NB4 (cell line): Measurements from ENCODE around the gene SMURF2.

ENCODE experiments used
- DNase-seq: peaks from one replicate; pipeline ENCODE4 v3.0.0; 2010; ENCODE audit warnings: low read depth
- H3K4me3 ChIP-seq: one replicate; pipeline ENCODE4 v1.5.1; 2011; ENCODE audit warnings: mild to moderate bottlenecking, low read depth, low read length, moderate library complexity
- MYC ChIP-seq: IDR thresholded peaks from 2 replicates; pipeline ENCODE4 v1.6.1; 2011; ENCODE audit warnings: low read depth, low read length
- POLR2A ChIP-seq: IDR thresholded peaks from 2 replicates; pipeline ENCODE4 v1.6.1; 2011; ENCODE audit warnings: mild to moderate bottlenecking; ENCODE audit not compliant: insufficient read length; ENCODE audit errors: extremely low read depth
- TF ChIP-seq, protein P1 (sequence below): IDR thresholded peaks from one replicate; pipeline ENCODE4 v1.5.1; 2012; ENCODE audit warnings: low read depth, low read length
- TF ChIP-seq, protein P2 (sequence below): IDR thresholded peaks from 2 replicates; pipeline ENCODE4 v1.6.1; 2011; ENCODE audit warnings: low read depth, low read length

SMURF2 gene

DNA sequence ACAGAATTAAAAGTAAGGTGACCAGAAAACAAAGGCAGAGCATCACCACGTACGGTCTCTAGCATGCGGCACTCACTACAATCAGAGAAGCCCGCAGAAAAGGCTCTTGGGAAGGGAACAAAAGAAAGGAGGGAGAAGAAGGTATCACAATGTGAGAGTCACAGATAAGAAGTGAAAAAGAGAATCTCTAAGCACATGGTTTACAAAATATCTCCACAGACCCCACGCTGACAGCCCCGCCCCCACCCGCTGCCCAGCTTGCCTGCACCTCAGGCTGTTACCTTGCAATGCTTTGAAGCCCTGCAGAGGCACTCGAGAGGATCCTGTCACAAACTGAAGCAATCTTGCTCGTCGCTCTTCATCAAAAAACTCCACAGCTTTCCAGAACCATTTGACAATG is 114.8 kb downstream of the SMURF2 start:
- no peak overlapping the region for H3K4me3 ChIP-seq
- no peak for DNase-seq
- TF ChIP-seq POLR2A (no peak), MYC (no peak)
- TF ChIP-seq, protein P1, sequence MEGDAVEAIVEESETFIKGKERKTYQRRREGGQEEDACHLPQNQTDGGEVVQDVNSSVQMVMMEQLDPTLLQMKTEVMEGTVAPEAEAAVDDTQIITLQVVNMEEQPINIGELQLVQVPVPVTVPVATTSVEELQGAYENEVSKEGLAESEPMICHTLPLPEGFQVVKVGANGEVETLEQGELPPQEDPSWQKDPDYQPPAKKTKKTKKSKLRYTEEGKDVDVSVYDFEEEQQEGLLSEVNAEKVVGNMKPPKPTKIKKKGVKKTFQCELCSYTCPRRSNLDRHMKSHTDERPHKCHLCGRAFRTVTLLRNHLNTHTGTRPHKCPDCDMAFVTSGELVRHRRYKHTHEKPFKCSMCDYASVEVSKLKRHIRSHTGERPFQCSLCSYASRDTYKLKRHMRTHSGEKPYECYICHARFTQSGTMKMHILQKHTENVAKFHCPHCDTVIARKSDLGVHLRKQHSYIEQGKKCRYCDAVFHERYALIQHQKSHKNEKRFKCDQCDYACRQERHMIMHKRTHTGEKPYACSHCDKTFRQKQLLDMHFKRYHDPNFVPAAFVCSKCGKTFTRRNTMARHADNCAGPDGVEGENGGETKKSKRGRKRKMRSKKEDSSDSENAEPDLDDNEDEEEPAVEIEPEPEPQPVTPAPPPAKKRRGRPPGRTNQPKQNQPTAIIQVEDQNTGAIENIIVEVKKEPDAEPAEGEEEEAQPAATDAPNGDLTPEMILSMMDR, result no peak
- TF ChIP-seq, protein P2, sequence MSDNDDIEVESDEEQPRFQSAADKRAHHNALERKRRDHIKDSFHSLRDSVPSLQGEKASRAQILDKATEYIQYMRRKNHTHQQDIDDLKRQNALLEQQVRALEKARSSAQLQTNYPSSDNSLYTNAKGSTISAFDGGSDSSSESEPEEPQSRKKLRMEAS, result no peak

DNA sequence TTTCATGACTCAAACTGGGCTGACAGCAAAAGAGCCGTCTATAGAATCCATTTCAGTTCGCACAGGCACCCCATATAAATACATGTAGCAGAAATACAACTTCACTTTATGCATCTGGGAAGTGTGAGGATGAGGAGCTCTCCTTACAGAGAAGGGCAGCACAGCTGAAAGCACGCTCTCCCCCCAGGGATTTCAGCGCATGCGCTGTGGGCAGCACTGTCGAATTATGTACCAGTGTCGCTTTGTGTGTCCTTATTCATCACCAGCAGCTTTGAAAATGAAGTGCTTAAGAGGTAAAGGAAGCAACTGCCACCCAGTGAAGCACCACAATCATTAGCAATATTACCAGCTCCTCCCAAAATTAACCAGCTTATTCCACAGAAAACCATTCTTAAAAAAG is 115.4 kb downstream of the SMURF2 start:
- H3K4me3 ChIP-seq, result no peak overlapping the region
- no peak for DNase-seq
- no peak for TF ChIP-seq MYC
- TF ChIP-seq, protein P1, result no peak

DNA sequence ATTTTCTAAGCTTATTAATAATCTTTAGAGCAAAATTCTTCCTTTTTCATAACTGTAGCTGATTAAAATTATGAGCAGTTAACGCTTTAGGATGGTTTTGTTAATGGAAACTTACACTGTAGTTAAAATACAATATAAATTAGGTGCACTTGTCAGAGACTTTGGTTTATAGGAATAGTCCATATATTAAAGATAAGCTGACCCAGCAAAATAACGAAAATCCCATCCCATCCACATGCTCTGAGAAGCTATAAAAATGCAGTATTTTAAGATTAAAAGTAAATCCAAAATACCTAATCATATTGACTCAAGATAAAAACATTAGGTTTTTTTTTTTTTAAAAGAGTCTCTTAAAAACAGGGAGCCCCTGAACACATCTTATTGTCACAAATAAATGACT is 117.4 kb downstream of the SMURF2 start:
- TF ChIP-seq, protein P1, result no peak
- TF ChIP-seq, protein P2, result no peak
- TF ChIP-seq POLR2A (no peak), MYC (no peak)

DNA sequence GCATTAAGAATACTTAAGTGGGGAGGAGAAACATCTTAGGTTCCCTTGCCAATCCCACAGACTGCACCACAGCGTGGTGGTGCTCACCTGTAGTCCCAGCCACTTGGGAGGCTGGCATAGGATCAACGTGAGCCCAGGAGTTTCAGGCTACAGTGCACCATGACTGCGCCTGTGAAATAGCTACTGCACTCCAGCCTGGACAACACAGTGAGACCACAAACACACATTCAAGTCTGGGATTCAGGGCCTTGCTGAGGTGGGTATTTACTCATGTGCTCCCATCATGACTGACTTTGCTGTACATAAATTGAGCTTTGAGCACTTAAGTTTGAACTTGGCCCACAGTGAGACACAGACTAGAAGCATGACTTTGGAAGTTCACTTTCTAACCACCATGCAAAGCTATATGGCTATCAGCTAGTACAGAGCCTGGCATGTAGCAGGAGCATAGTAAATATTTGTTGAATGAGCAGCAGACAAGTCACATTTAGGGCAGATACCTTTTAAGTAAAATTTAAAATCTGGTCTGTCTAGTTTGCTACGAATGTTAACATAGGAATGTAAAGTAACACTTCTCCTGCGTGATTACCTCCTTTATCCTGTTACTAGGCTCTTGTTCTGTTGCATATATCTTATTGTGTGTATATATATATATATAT is 121.9 kb downstream of the SMURF2 start:
- H3K4me3 ChIP-seq, result no peak overlapping the region
- DNase-seq, result no peak
- no peak for TF ChIP-seq POLR2A
- no peak for TF ChIP-seq MYC
- TF ChIP-seq, protein P1, result no peak
- TF ChIP-seq, protein P2, result no peak

More for the DNA sequence above, 117.4 kb downstream of the SMURF2 start:
- DNase-seq, result no peak
- H3K4me3 ChIP-seq, result no peak overlapping the region

DNA sequence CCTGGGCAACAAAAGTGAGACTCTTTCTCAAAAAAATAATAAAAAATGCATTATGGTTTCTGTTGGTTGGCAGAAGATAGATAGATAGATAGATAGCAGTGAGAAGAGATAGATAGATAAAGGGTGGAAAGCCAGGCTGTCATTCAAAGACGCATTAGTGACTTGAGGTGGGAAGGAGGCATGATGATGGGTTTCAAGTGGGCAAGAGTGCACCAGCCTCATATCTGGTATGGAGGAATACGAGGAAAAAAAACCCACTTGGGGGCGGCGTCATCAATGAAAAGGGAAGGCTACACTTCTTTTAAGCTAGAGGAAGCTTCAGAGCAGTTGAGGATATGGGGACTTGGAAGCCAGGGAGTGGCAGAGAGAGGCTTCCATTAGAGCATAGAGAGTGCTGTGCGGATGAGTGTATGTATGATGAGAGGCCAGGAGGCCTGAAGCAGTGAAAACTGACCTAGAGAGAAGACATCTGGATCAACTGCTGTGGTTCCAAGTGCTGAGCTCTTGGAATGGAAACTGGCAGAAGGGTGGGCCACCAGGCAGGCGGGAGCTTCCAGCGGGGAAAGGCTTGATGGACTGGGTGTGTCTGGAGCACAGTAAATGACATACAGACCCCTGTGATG is 123.5 kb downstream of the SMURF2 start:
- TF ChIP-seq, protein P2, result no peak
- TF ChIP-seq, protein P1, result no peak
- TF ChIP-seq MYC, result no peak
- no peak for TF ChIP-seq POLR2A

DNA sequence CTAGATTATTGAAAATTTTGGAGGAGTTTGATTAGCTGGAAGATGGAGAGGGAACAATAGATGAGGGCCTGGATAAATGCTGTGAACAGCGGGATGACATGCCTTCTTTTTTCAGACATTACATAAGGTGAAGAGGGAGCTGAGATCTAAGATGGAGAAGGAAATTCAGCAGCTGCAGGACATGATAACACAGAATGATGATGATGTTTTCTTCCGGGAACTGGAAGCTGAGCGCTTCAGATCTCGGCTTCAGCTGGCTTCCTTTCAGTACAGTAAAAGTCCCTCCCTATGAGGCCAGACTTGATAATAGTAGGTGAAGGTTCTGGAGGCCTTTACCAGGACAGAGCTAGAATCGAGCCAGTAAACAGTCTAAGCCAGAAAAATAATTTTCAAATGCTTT is 124.6 kb downstream of the SMURF2 start:
- no peak for DNase-seq
- H3K4me3 ChIP-seq, result no peak overlapping the region
- TF ChIP-seq MYC, result no peak

More for the DNA sequence above, 123.5 kb downstream of the SMURF2 start:
- DNase-seq, result peak; percentile 14
- H3K4me3 ChIP-seq, result no peak overlapping the region
